ENCODE measurements around the gene CHKB. TPM values are rescaled to one million over a fixed set of nuclear protein-coding genes. Genes with fewer than 3 reads are reported as not detected.

Gene CHKB
- total and polyA plus RNA-seq, 10 of the 15 experiments (the other 5 are each of a cell fraction or from before 2014, with no cell fraction given), result 10.0 to 93.9 (median 57.0) TPM

DNA sequence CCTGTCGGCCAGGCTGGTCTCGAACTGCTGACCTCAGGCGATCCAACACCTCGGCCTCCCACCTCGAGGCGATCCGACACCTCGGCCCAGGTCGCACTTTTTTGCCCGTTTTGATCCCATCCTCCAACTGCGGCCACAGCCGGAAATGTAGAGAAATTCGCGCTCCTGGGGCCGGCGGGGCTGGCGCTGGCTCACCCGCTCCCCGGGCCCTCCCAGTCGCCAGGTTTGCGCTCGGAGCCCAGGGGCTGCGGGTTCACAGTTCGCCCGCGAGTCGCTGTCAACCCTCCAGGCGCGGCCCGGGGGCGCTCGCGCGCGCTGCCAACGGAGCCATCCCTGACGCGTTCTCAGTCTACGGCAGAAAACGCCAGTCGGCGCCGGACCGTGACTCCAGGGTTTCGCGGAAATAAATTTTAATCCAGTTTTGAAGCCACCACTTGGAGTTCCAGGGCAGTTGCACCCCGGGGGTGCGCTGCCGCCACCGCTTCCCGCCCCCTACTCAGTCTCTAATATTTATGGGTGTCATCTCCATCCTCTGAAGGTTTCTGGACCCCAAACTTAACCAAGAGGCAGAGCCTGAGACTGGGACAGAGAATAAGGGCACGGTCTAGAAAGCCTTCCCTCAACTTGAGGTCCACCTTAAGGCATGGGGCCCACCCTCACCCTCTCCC lies 38.4 kb downstream of the CHKB start (continued):
- TF ChIP-seq, protein P1, sequence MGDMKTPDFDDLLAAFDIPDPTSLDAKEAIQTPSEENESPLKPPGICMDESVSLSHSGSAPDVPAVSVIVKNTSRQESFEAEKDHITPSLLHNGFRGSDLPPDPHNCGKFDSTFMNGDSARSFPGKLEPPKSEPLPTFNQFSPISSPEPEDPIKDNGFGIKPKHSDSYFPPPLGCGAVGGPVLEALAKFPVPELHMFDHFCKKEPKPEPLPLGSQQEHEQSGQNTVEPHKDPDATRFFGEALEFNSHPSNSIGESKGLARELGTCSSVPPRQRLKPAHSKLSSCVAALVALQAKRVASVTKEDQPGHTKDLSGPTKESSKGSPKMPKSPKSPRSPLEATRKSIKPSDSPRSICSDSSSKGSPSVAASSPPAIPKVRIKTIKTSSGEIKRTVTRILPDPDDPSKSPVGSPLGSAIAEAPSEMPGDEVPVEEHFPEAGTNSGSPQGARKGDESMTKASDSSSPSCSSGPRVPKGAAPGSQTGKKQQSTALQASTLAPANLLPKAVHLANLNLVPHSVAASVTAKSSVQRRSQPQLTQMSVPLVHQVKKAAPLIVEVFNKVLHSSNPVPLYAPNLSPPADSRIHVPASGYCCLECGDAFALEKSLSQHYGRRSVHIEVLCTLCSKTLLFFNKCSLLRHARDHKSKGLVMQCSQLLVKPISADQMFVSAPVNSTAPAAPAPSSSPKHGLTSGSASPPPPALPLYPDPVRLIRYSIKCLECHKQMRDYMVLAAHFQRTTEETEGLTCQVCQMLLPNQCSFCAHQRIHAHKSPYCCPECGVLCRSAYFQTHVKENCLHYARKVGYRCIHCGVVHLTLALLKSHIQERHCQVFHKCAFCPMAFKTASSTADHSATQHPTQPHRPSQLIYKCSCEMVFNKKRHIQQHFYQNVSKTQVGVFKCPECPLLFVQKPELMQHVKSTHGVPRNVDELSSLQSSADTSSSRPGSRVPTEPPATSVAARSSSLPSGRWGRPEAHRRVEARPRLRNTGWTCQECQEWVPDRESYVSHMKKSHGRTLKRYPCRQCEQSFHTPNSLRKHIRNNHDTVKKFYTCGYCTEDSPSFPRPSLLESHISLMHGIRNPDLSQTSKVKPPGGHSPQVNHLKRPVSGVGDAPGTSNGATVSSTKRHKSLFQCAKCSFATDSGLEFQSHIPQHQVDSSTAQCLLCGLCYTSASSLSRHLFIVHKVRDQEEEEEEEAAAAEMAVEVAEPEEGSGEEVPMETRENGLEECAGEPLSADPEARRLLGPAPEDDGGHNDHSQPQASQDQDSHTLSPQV (IDR thresholded peaks at IDR 0.05), result peak; percentile 25; the same call in 1 of the 2 replicates
- peak; percentile 65 for TF ChIP-seq YY1 (IDR thresholded peaks at IDR 0.05; ENCODE audit: low read depth, low read length)
- TF ChIP-seq CBFB (IDR thresholded peaks at IDR 0.05; ENCODE audit: low read depth), result no peak
- TF ChIP-seq RCOR1 (conservative IDR thresholded peaks at IDR 0.05; ENCODE audit: low read depth, low read length), result 0 out of 2 replicates have a peak, but pooled peaks have one; percentile 9
- no peak for TF ChIP-seq EZH2 (IDR thresholded peaks at IDR 0.05; ENCODE audit: borderline replicate concordance, control insufficient read depth, low read depth, low read length)
- peak; percentile 65; the same call in 1 of the 2 replicates for TF ChIP-seq BACH1 (IDR thresholded peaks at IDR 0.05; ENCODE audit: borderline replicate concordance)

All from GM12878 (cell line).